ENCODE data around the gene PEX5L. TPM values are rescaled to one million over a fixed set of nuclear protein-coding genes. Genes with fewer than 3 reads are reported as not detected.

PEX5L gene
- 1 to 10 TPM in 1 of 9 donors, under 1 TPM in 5, not detected in 3; 0.04 to 1.1 (median 0.40) TPM for total RNA-seq
- polyA plus RNA-seq = under 1 TPM; 0.03 to 0.16 (median 0.07) TPM
- long read RNA-seq, donor 1 = 0 reads
- long read RNA-seq, donor 2 = 0 reads
- long read RNA-seq, donor 3 = 0 reads
- long read RNA-seq, donor 4 = 0 reads
- long read RNA-seq, donor 5 = 0 reads
- long read RNA-seq, donor 6 = 0 reads
- long read RNA-seq, donor 7 = 0 reads
- long read RNA-seq, donor 8 = 0 reads
- long read RNA-seq, donor 9 = 0 reads
- long read RNA-seq, donor 10, full-length matches to known transcripts = 1 of 1 reads
- long read RNA-seq, donor 10, partial matches to known transcripts = 0 of 1 reads
- long read RNA-seq, donor 10, other reads (novel, unspliced or antisense) = 0 of 1 reads

GRCh38 chr3:180036671-180037455 lies at the start of gene PEX5L:
TSS of gene PEX5L (minus strand) at chr3:180036937. CDS start at chr3:180036599, 338 bp downstream.
- DNase-seq = peak in 6 of 7 donors; percentile 23 to 53 (median 28)
- Histone ChIP-seq H3K27me3 (peaks cover 39% of the 10 kb centered on the region), H3K27ac (no peak within 1 kb of the TSS)

GRCh38 chr3:180085122-180085710 lies 48.5 kb upstream of the PEX5L start:
- intact Hi-C loops (cut with DNase I) = no loop called here
- Histone ChIP-seq H3K4me3 (no peak overlapping the region), H3K36me3 (replicated peaks in 1 of 2) (no peaks in the 10 kb centered on the region), H3K27me3 (no peaks in the 10 kb centered on the region), H3K9me3 (replicated peaks in 1 of 3) (no peaks in the 10 kb centered on the region), H3K4me1 (replicated peaks in 1 of 2) (no peaks in the 10 kb centered on the region), H3K27ac (no peak overlapping the region)
- DNase-seq = no peak
- TF ChIP-seq CTCF (IDR thresholded peaks at IDR 0.05) (no peak), POLR2A (IDR thresholded peaks at IDR 0.05) (no peak)
- whole genome bisulfite sequencing, 4 donors = 30 to 52% (median 43%) methylated on average over 2 of the region's 2 CpGs

More at GRCh38 chr3:180036671-180037455, at the start of gene PEX5L:
- Histone ChIP-seq H3K9me3 (replicated peaks in 1 of 3) (no peaks in the 10 kb centered on the region), H3K36me3 (replicated peaks in 1 of 2) (no peaks in the 10 kb centered on the region), H3K4me1 (replicated peaks in 1 of 2) (no peaks in the 10 kb centered on the region), H3K4me3 (peak within 1 kb of the TSS in 1 of 4 donors; percentile 47)
- 1 to 3% (median 2%) methylated on average over 8 to 96 of the region's 96 CpGs for WGBS, 4 donors
- TF ChIP-seq CTCF (IDR thresholded peaks at IDR 0.05) (no peak), POLR2A (IDR thresholded peaks at IDR 0.05) (no peak)
- intact Hi-C loops (cut with DNase I) = no loop called here

- 79 to 92% (median 85%) methylated on average over 2 of the region's 2 CpGs for WGBS, 4 donors
- TF ChIP-seq CTCF (IDR thresholded peaks at IDR 0.05) (no peak), POLR2A (IDR thresholded peaks at IDR 0.05) (no peak)
- Histone ChIP-seq H3K27ac (no peak overlapping the region), H3K9me3 (replicated peaks in 1 of 3) (no peaks in the 10 kb centered on the region), H3K4me3 (no peak overlapping the region), H3K4me1 (replicated peaks in 1 of 2) (no peaks in the 10 kb centered on the region), H3K27me3 (no peaks in the 10 kb centered on the region), H3K36me3 (replicated peaks in 1 of 2) (no peaks in the 10 kb centered on the region)
- no peak for DNase-seq
- intact Hi-C loops (cut with DNase I) = no loop called here
Measured at GRCh38 chr3:180082699-180083098, 46.0 kb upstream of the PEX5L start.

GRCh38 chr3:180078592-180078991 lies 41.9 kb upstream of the PEX5L start:
- no peak for TF ChIP-seq CTCF (IDR thresholded peaks at IDR 0.05)
- TF ChIP-seq POLR2A (IDR thresholded peaks at IDR 0.05) = no peak
- WGBS, 4 donors = 41 to 70% (median 52%) methylated on average over 1 to 2 of the region's 2 CpGs
- Histone ChIP-seq H3K27ac (no peak overlapping the region), H3K36me3 (replicated peaks in 1 of 2) (no peaks in the 10 kb centered on the region), H3K27me3 (no peaks in the 10 kb centered on the region), H3K4me3 (no peak overlapping the region), H3K9me3 (replicated peaks in 1 of 3) (no peaks in the 10 kb centered on the region), H3K4me1 (replicated peaks in 1 of 2) (no peaks in the 10 kb centered on the region)
- no peak for DNase-seq
- intact Hi-C loops (cut with DNase I) = no loop called here

Data from adrenal gland (tissue), 19 donors.